ENCODE results near the gene KCNG2.

The KCNG2 gene

GRCh38 chr18:79816092-79816491 is 18.4 kb downstream of the KCNG2 start:
- no peak overlapping the region for H3K4me3 Mint-ChIP-seq
- DNase-seq (ENCODE audit: low spot score in 2 of 2) (no peak), ATAC-seq (replicated peaks; ENCODE audit: extremely low read depth, poor library complexity, severe bottlenecking) (no peak)
- H3K27ac Mint-ChIP-seq (ENCODE audit: low read depth): no peak overlapping the region
- no peaks in the 10 kb centered on the region for H3K4me1 Mint-ChIP-seq
- peaks cover 1% of the 10 kb centered on the region for H3K36me3 Mint-ChIP-seq (ENCODE audit: insufficient read depth)
- peaks cover 40% of the 10 kb centered on the region for H3K27me3 Mint-ChIP-seq
- H3K9me3 Mint-ChIP-seq: no peaks in the 10 kb centered on the region

GRCh38 chr18:79816981-79817606 is 19.4 kb downstream of the KCNG2 start:
- no peak for ATAC-seq (replicated peaks; ENCODE audit: extremely low read depth, poor library complexity, severe bottlenecking)
- no peaks in the 10 kb centered on the region for H3K4me1 Mint-ChIP-seq
- no peak overlapping the region for H3K4me3 Mint-ChIP-seq
- no peaks in the 10 kb centered on the region for H3K9me3 Mint-ChIP-seq
- DNase-seq (ENCODE audit: low spot score in 2 of 2): no peak
- H3K27ac Mint-ChIP-seq (ENCODE audit: low read depth): no peak overlapping the region
- peaks cover 1% of the 10 kb centered on the region for H3K36me3 Mint-ChIP-seq (ENCODE audit: insufficient read depth)
- peaks cover 35% of the 10 kb centered on the region for H3K27me3 Mint-ChIP-seq

GRCh38 chr18:79817607-79817998 is 19.9 kb downstream of the KCNG2 start:
- Mint-ChIP-seq H3K4me3 (no peak overlapping the region), H3K36me3 (ENCODE audit: insufficient read depth) (peaks cover 1% of the 10 kb centered on the region), H3K27me3 (peaks cover 35% of the 10 kb centered on the region), H3K9me3 (no peaks in the 10 kb centered on the region), H3K27ac (ENCODE audit: low read depth) (no peak overlapping the region), H3K4me1 (no peaks in the 10 kb centered on the region)
- DNase-seq (ENCODE audit: low spot score in 2 of 2) (no peak), ATAC-seq (replicated peaks; ENCODE audit: extremely low read depth, poor library complexity, severe bottlenecking) (no peak)

GRCh38 chr18:79818036-79818435 is 20.3 kb downstream of the KCNG2 start:
- Mint-ChIP-seq H3K36me3 (ENCODE audit: insufficient read depth) (peaks cover 1% of the 10 kb centered on the region), H3K27ac (ENCODE audit: low read depth) (no peak overlapping the region), H3K27me3 (peaks cover 36% of the 10 kb centered on the region), H3K4me3 (no peak overlapping the region), H3K9me3 (no peaks in the 10 kb centered on the region), H3K4me1 (no peaks in the 10 kb centered on the region)
- DNase-seq (ENCODE audit: low spot score in 2 of 2) (no peak), ATAC-seq (replicated peaks; ENCODE audit: extremely low read depth, poor library complexity, severe bottlenecking) (no peak)

GRCh38 chr18:79818631-79819030 is 20.9 kb downstream of the KCNG2 start:
- Mint-ChIP-seq H3K36me3 (ENCODE audit: insufficient read depth) (no peaks in the 10 kb centered on the region), H3K4me1 (no peaks in the 10 kb centered on the region), H3K9me3 (no peaks in the 10 kb centered on the region), H3K27me3 (peaks cover 36% of the 10 kb centered on the region), H3K4me3 (no peak overlapping the region), H3K27ac (ENCODE audit: low read depth) (no peak overlapping the region)
- DNase-seq (ENCODE audit: low spot score in 2 of 2) (peak in 1 of 2 donors; percentile 9), ATAC-seq (replicated peaks; ENCODE audit: extremely low read depth, poor library complexity, severe bottlenecking) (no peak)

- Mint-ChIP-seq H3K27me3 (peaks cover 43% of the 10 kb centered on the region), H3K36me3 (ENCODE audit: insufficient read depth) (no peaks in the 10 kb centered on the region), H3K4me1 (no peaks in the 10 kb centered on the region), H3K27ac (ENCODE audit: low read depth) (no peak overlapping the region), H3K9me3 (no peaks in the 10 kb centered on the region), H3K4me3 (peak overlapping the region; percentile 15)
- ATAC-seq (replicated peaks; ENCODE audit: extremely low read depth, poor library complexity, severe bottlenecking) (no peak), DNase-seq (ENCODE audit: low spot score in 2 of 2) (peak in 1 of 2 donors; percentile 11)
Measured at GRCh38 chr18:79819064-79819967, 21.6 kb downstream of the KCNG2 start.

GRCh38 chr18:79819968-79820351 is 22.2 kb downstream of the KCNG2 start:
- Mint-ChIP-seq H3K4me1 (no peaks in the 10 kb centered on the region), H3K4me3 (peak overlapping the region; percentile 15), H3K9me3 (no peaks in the 10 kb centered on the region), H3K36me3 (ENCODE audit: insufficient read depth) (no peaks in the 10 kb centered on the region), H3K27me3 (peaks cover 48% of the 10 kb centered on the region), H3K27ac (ENCODE audit: low read depth) (no peak overlapping the region)
- DNase-seq (ENCODE audit: low spot score in 2 of 2): no peak
- ATAC-seq (replicated peaks; ENCODE audit: extremely low read depth, poor library complexity, severe bottlenecking): peak; percentile 46

GRCh38 chr18:79823120-79823519 is 25.4 kb downstream of the KCNG2 start:
- no peaks in the 10 kb centered on the region for H3K9me3 Mint-ChIP-seq
- no peaks in the 10 kb centered on the region for H3K4me1 Mint-ChIP-seq
- no peak for DNase-seq (ENCODE audit: low spot score in 2 of 2)
- H3K4me3 Mint-ChIP-seq: no peak overlapping the region
- H3K27ac Mint-ChIP-seq (ENCODE audit: low read depth): no peak overlapping the region
- peaks cover 1% of the 10 kb centered on the region for H3K36me3 Mint-ChIP-seq (ENCODE audit: insufficient read depth)
- ATAC-seq (replicated peaks; ENCODE audit: extremely low read depth, poor library complexity, severe bottlenecking): no peak
- H3K27me3 Mint-ChIP-seq: peaks cover 62% of the 10 kb centered on the region

GRCh38 chr18:79825913-79826312 is 28.2 kb downstream of the KCNG2 start:
- no peaks in the 10 kb centered on the region for H3K4me1 Mint-ChIP-seq
- H3K27me3 Mint-ChIP-seq: peaks cover 42% of the 10 kb centered on the region
- H3K4me3 Mint-ChIP-seq: no peak overlapping the region
- peaks cover 1% of the 10 kb centered on the region for H3K36me3 Mint-ChIP-seq (ENCODE audit: insufficient read depth)
- DNase-seq (ENCODE audit: low spot score in 2 of 2) (no peak), ATAC-seq (replicated peaks; ENCODE audit: extremely low read depth, poor library complexity, severe bottlenecking) (no peak)
- no peak overlapping the region for H3K27ac Mint-ChIP-seq (ENCODE audit: low read depth)
- H3K9me3 Mint-ChIP-seq: no peaks in the 10 kb centered on the region

- peaks cover 1% of the 10 kb centered on the region for H3K36me3 Mint-ChIP-seq (ENCODE audit: insufficient read depth)
- peaks cover 43% of the 10 kb centered on the region for H3K27me3 Mint-ChIP-seq
- DNase-seq (ENCODE audit: low spot score in 2 of 2): no peak
- no peak for ATAC-seq (replicated peaks; ENCODE audit: extremely low read depth, poor library complexity, severe bottlenecking)
- H3K9me3 Mint-ChIP-seq: no peaks in the 10 kb centered on the region
- H3K27ac Mint-ChIP-seq (ENCODE audit: low read depth): no peak overlapping the region
- no peaks in the 10 kb centered on the region for H3K4me1 Mint-ChIP-seq
- H3K4me3 Mint-ChIP-seq: no peak overlapping the region
Measured at GRCh38 chr18:79826966-79827365, 29.2 kb downstream of the KCNG2 start.

GRCh38 chr18:79828258-79828657 is 30.5 kb downstream of the KCNG2 start:
- DNase-seq (ENCODE audit: low spot score in 2 of 2) (no peak), ATAC-seq (replicated peaks; ENCODE audit: extremely low read depth, poor library complexity, severe bottlenecking) (no peak)
- Mint-ChIP-seq H3K4me3 (no peak overlapping the region), H3K4me1 (no peaks in the 10 kb centered on the region), H3K27ac (ENCODE audit: low read depth) (no peak overlapping the region), H3K36me3 (ENCODE audit: insufficient read depth) (peaks cover 1% of the 10 kb centered on the region), H3K27me3 (peaks cover 41% of the 10 kb centered on the region), H3K9me3 (no peaks in the 10 kb centered on the region)

GRCh38 chr18:79829136-79829854 is 31.6 kb downstream of the KCNG2 start:
- no peak overlapping the region for H3K27ac Mint-ChIP-seq (ENCODE audit: low read depth)
- no peak for ATAC-seq (replicated peaks; ENCODE audit: extremely low read depth, poor library complexity, severe bottlenecking)
- no peak overlapping the region for H3K4me3 Mint-ChIP-seq
- DNase-seq (ENCODE audit: low spot score in 2 of 2): no peak
- H3K4me1 Mint-ChIP-seq: no peaks in the 10 kb centered on the region
- H3K9me3 Mint-ChIP-seq: no peaks in the 10 kb centered on the region
- H3K27me3 Mint-ChIP-seq: peaks cover 41% of the 10 kb centered on the region
- peaks cover 1% of the 10 kb centered on the region for H3K36me3 Mint-ChIP-seq (ENCODE audit: insufficient read depth)
